ENCODE results near the gene CCM2. TPM values are rescaled to one million over a fixed set of nuclear protein-coding genes. Genes with fewer than 3 reads are reported as not detected.
"Not testable (repeated sequence)": the region's sequence is repeated elsewhere in the genome, so short reads cannot be mapped to it uniquely, and the experiment has no call there.

CCM2 gene
- total RNA-seq, 3 donors from 2014 or later = 33.4 to 43.8 (median 35.8) TPM

- H3K4me3 ChIP-seq = no peak overlapping the region
- ATAC-seq (no peak), DNase-seq (no peak)
- H3K9me3 ChIP-seq = no peaks in the 10 kb centered on the region
- no peak for TF ChIP-seq CTCF (IDR thresholded peaks at IDR 0.05)
- intact Hi-C loops (cut with DNase I, micrococcal nuclease) = no loop called here
- H3K4me1 ChIP-seq (ENCODE audit: low read depth) = peaks cover 25% of the 10 kb centered on the region
- no peaks in the 10 kb centered on the region for H3K36me3 ChIP-seq (ENCODE audit: low read depth)
Measured at GRCh38 chr7:45112648-45113047, 112.6 kb downstream of the CCM2 start.

- intact Hi-C loops (cut with DNase I, micrococcal nuclease); H3K9me3 ChIP-seq; H3K36me3 ChIP-seq (ENCODE audit: low read depth); H3K4me3 ChIP-seq; ATAC-seq; DNase-seq: not testable (repeated sequence)
- H3K4me1 ChIP-seq (ENCODE audit: low read depth) = peaks cover 11% of the 10 kb centered on the region
Measured at GRCh38 chr7:45114257-45114656, 114.3 kb downstream of the CCM2 start.

- intact Hi-C loops (cut with DNase I, micrococcal nuclease) = no loop called here
- no peak for ATAC-seq
Measured at GRCh38 chr7:45114926-45115325, 114.9 kb downstream of the CCM2 start.

DNA sequence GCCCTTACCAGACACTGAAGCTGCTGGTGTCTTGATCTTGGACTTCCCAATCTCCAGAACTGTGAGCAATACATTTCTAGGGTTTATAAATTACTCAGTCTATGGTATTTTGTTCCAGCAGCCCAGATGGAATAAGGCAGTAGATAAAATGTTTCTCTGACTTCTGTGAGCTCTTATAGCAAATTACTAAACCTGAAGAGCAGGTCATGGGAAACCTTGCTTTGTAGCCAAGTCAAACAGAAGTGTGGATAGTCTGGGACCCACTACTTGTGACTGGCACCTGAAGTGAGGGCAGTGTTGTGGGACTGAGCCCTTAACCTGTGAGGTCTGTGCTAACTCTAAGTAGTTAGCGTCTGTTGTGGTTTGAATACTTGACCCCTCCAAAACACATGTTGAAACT lies 116.0 kb downstream of the CCM2 start:
- Histone ChIP-seq H3K36me3 (ENCODE audit: low read depth) (no peaks in the 10 kb centered on the region), H3K9me3 (no peaks in the 10 kb centered on the region), H3K4me3 (no peak overlapping the region), H3K4me1 (ENCODE audit: low read depth) (no peaks in the 10 kb centered on the region)
- TF ChIP-seq CTCF (IDR thresholded peaks at IDR 0.05) = no peak
- intact Hi-C loops (cut with DNase I, micrococcal nuclease) = no loop called here
- ATAC-seq (no peak), DNase-seq (no peak)

More at GRCh38 chr7:45114926-45115325, 114.9 kb downstream of the CCM2 start:
- no peak overlapping the region for H3K4me3 ChIP-seq
- TF ChIP-seq CTCF (IDR thresholded peaks at IDR 0.05) = no peak
- peaks cover 10% of the 10 kb centered on the region for H3K4me1 ChIP-seq (ENCODE audit: low read depth)
- no peaks in the 10 kb centered on the region for H3K9me3 ChIP-seq
- no peak for DNase-seq
- no peaks in the 10 kb centered on the region for H3K36me3 ChIP-seq (ENCODE audit: low read depth)

DNA sequence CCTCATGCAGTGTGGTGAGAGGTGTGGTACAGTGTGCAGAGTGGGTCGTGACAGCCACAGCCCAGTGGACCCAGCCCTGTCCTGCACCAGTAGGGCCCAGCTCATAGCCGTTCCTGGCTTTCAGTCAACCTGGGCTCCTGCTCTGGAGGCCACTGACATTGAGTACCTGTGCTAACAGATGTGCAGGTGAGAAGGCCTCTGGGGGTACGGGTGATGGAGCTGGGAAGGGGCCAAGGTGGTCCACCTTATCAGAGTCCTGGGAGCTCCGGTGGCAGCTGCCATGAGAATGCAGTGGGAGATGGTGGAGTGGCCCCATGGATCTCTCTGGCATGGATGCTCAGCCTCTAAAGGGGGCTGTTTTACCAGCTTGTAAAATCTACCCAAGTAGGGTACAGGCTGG lies 117.6 kb downstream of the CCM2 start:
- H3K36me3 ChIP-seq (ENCODE audit: low read depth) = no peaks in the 10 kb centered on the region
- H3K4me1 ChIP-seq (ENCODE audit: low read depth) = no peaks in the 10 kb centered on the region
- intact Hi-C loops (cut with DNase I, micrococcal nuclease) = no loop called here
- no peak overlapping the region for H3K4me3 ChIP-seq
- TF ChIP-seq CTCF (IDR thresholded peaks at IDR 0.05) = no peak
- no peaks in the 10 kb centered on the region for H3K9me3 ChIP-seq
- DNase-seq (no peak), ATAC-seq (no peak)

- ATAC-seq (no peak), DNase-seq (no peak)
- Histone ChIP-seq H3K9me3 (no peaks in the 10 kb centered on the region), H3K4me3 (no peak overlapping the region), H3K4me1 (ENCODE audit: low read depth) (no peaks in the 10 kb centered on the region), H3K36me3 (ENCODE audit: low read depth) (no peaks in the 10 kb centered on the region)
- intact Hi-C loops (cut with DNase I, micrococcal nuclease) = no loop called here
- TF ChIP-seq CTCF (IDR thresholded peaks at IDR 0.05) = no peak
Measured at GRCh38 chr7:45118292-45118691, 118.3 kb downstream of the CCM2 start.

Measured in mucosa of descending colon (tissue), 3 donors.